ENCODE data around the gene PTPRT. TPM values are rescaled to one million over a fixed set of nuclear protein-coding genes. Genes with fewer than 3 reads are reported as not detected.

PTPRT gene
- total RNA-seq, 1 experiment from 2014 or later: not detected

- TF ChIP-seq CEBPB (IDR thresholded peaks at IDR 0.05; ENCODE audit: low read depth): no peak
These were observed 132.4 kb downstream of the PTPRT start (continued) for GRCh38 chr20:43057317-43057716.

GRCh38 chr20:43055181-43055884, 134.4 kb downstream of the PTPRT start:
- CTCF ChIA-PET: no interaction called here
- ATAC-seq (no peak), DNase-seq (ENCODE audit: low read depth, low spot score) (no peak)
- Histone ChIP-seq H3K4me2 (ENCODE audit: low read length) (no peak overlapping the region), H3K27ac (ENCODE audit: low read depth, low read length) (no peak overlapping the region), H3K4me1 (ENCODE audit: control insufficient read depth in 1 of 2, insufficient read depth in 2 of 2, low read length in 2 of 2) (no peaks in the 10 kb centered on the region), H3K9me3 (ENCODE audit: control insufficient read depth in 1 of 2, insufficient read depth in 1 of 2, low read depth in 1 of 2, low read length in 2 of 2) (peaks cover 3 to 4% of the 10 kb centered on the region in 2 experiments; a peak in 2 of 4 replicates), H2AFZ (ENCODE audit: low read depth, low read length, poor library complexity, severe bottlenecking) (no peak overlapping the region), H3K4me3 (replicated peaks in 1 of 2; ENCODE audit: low read depth in 1 of 2, low read length in 2 of 2) (no peak overlapping the region), H3K36me3 (ENCODE audit: control insufficient read depth in 1 of 2, insufficient read depth in 2 of 2, low read length in 2 of 2) (no peaks in the 10 kb centered on the region), H3K79me2 (ENCODE audit: insufficient read depth, low read length) (no peaks in the 10 kb centered on the region), H3K27me3 (ENCODE audit: insufficient read depth, low read length) (no peaks in the 10 kb centered on the region), H3K9ac (ENCODE audit: low read length) (no peak overlapping the region), H3K9me2 (ENCODE audit: insufficient read depth) (no peaks in the 10 kb centered on the region), H4K20me1 (ENCODE audit: insufficient read depth) (no peaks in the 10 kb centered on the region)
- intact Hi-C loops (cut with micrococcal nuclease): no loop called here
- TF ChIP-seq EZH2 (IDR thresholded peaks at IDR 0.05): no peak
- no peak for TF ChIP-seq SIN3A (IDR thresholded peaks at IDR 0.05; ENCODE audit: low read depth)
- TF ChIP-seq POLR2A (IDR thresholded peaks at IDR 0.05; ENCODE audit: borderline replicate concordance, extremely low read depth, insufficient read depth, insufficient read length): no peak
- no peak for TF ChIP-seq CBX3 (IDR thresholded peaks at IDR 0.05; ENCODE audit: low read depth)
- no peak for TF ChIP-seq ZBTB33 (IDR thresholded peaks at IDR 0.05; ENCODE audit: extremely low read depth, insufficient replicate concordance, low read length)
- TF ChIP-seq SRF (IDR thresholded peaks at IDR 0.05; ENCODE audit: low read depth): no peak
- no peak for TF ChIP-seq FOSL1 (IDR thresholded peaks at IDR 0.05; ENCODE audit: low read depth)
- TF ChIP-seq CTCF (IDR thresholded peaks at IDR 0.05 in 2 of 3, conservative IDR thresholded peaks at IDR 0.05 in 1 of 3; ENCODE audit: borderline replicate concordance in 1 of 3, insufficient read depth in 1 of 3, low read depth in 2 of 3, low read length in 2 of 3): no peak
- no TSS peak for BruUV-seq (replicated peaks)
- RAD21 ChIA-PET (ENCODE audit: low non-redundant PET in 1 of 2, low total read pairs in 2 of 2, uncharacterized antibody in 2 of 2, unreplicated experiment in 2 of 2): no interaction called here
- POLR2A ChIA-PET: no interaction called here

All from HCT116 (cell line).